Measurements from ENCODE around the gene NFYC. TPM values are rescaled to one million over a fixed set of nuclear protein-coding genes. Genes with fewer than 3 reads are reported as not detected.

Gene NFYC
- total and polyA plus RNA-seq, 2 experiments from 2014 or later: 23.7 to 28.3 TPM

DNA sequence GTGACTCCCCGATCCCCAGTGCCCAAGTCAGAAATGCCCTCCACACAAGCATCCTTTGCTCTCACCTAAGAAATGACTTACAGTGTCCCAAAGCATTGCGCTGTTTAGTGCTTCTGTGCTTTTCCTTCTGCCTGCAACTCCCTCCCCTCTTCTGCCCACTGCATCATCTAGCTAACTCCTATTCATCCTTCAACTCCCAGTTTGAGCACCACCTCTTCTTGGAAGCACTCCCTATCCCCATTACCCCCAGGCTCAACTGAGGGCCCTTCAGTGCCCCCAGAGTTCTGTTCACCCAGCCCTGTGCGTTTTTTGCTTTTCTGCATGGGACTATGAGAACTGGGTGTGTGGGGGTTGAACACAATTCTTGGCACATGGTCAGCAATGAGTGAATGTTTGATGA lies 102.1 kb downstream of the NFYC start:
- Histone ChIP-seq H3K79me2 (ENCODE audit: insufficient read depth) (no peaks in the 10 kb centered on the region), H3K4me2 (ENCODE audit: unreplicated experiment) (no peak overlapping the region), H3K9me2 (ENCODE audit: insufficient read depth) (no peaks in the 10 kb centered on the region), H2AFZ (no peak overlapping the region), H3K9ac (no peak overlapping the region), H3K27me3 (replicated peaks; ENCODE audit: insufficient read depth) (peaks cover 5% of the 10 kb centered on the region), H3K4me1 (ENCODE audit: insufficient read depth) (no peaks in the 10 kb centered on the region), H3K9me3 (ENCODE audit: low read depth) (no peaks in the 10 kb centered on the region), H3K4me3 (no peak overlapping the region), H4K20me1 (ENCODE audit: insufficient read depth) (no peaks in the 10 kb centered on the region), H3K36me3 (ENCODE audit: low read depth) (no peaks in the 10 kb centered on the region), H3K27ac (no peak overlapping the region), H3F3A (ENCODE audit: insufficient read depth) (no peaks in the 10 kb centered on the region)
- 65 to 66% methylated on average over 3 of the region's 3 CpGs for WGBS, 2 experiments (ENCODE audit: low coverage in 1 of 2, low lambda C conversion rate in 2 of 2, missing lambda C conversion rate in 2 of 2)
- in situ Hi-C loops (cut with MboI): no loop called here
- no peak for TF ChIP-seq EZH2 (IDR thresholded peaks at IDR 0.05; ENCODE audit: insufficient read depth, poor library complexity, severe bottlenecking)
- no peak for TF ChIP-seq EZH2phosphoT487 (IDR thresholded peaks at IDR 0.05; ENCODE audit: insufficient read depth, low read depth)
- no peak for DNase-seq

DNA sequence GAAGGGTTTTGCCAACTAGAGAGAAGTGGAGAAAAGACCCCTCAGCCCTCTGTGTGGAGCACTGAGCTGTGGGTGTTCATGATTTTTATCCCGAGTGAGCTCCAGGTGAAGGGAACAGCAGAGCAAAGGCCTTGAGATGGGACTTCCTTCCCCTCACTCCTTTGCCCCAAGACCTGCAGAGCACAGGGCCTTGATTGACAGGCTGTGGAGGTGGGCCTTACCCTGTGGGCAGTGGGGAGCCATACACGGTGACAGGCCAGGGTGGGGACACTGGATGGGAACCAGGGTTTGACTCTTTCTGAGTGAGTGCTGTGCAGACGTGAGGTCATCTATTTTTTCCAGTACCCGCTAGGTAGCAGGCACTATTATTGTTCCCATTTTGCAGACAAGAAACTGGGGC lies 102.5 kb downstream of the NFYC start:
- H3K9ac ChIP-seq: no peak overlapping the region
- 78 to 83% methylated on average over 4 of the region's 4 CpGs for WGBS, 2 experiments (ENCODE audit: low coverage in 1 of 2, low lambda C conversion rate in 2 of 2, missing lambda C conversion rate in 2 of 2)
- no peaks in the 10 kb centered on the region for H4K20me1 ChIP-seq (ENCODE audit: insufficient read depth)
- no peak overlapping the region for H3K27ac ChIP-seq
- H3K27me3 ChIP-seq (replicated peaks; ENCODE audit: insufficient read depth): peaks cover 5% of the 10 kb centered on the region
- no peaks in the 10 kb centered on the region for H3K9me2 ChIP-seq (ENCODE audit: insufficient read depth)
- in situ Hi-C loops (cut with MboI): no loop called here
- no peaks in the 10 kb centered on the region for H3K79me2 ChIP-seq (ENCODE audit: insufficient read depth)
- H3F3A ChIP-seq (ENCODE audit: insufficient read depth): no peaks in the 10 kb centered on the region
- no peak for DNase-seq
- H3K36me3 ChIP-seq (ENCODE audit: low read depth): no peaks in the 10 kb centered on the region
- H2AFZ ChIP-seq: no peak overlapping the region
- H3K9me3 ChIP-seq (ENCODE audit: low read depth): no peaks in the 10 kb centered on the region
- H3K4me3 ChIP-seq: no peak overlapping the region
- H3K4me1 ChIP-seq (ENCODE audit: insufficient read depth): no peaks in the 10 kb centered on the region
- H3K4me2 ChIP-seq (ENCODE audit: unreplicated experiment): no peak overlapping the region
- TF ChIP-seq EZH2phosphoT487 (IDR thresholded peaks at IDR 0.05; ENCODE audit: insufficient read depth, low read depth) (no peak), EZH2 (IDR thresholded peaks at IDR 0.05; ENCODE audit: insufficient read depth, poor library complexity, severe bottlenecking) (no peak)

DNA sequence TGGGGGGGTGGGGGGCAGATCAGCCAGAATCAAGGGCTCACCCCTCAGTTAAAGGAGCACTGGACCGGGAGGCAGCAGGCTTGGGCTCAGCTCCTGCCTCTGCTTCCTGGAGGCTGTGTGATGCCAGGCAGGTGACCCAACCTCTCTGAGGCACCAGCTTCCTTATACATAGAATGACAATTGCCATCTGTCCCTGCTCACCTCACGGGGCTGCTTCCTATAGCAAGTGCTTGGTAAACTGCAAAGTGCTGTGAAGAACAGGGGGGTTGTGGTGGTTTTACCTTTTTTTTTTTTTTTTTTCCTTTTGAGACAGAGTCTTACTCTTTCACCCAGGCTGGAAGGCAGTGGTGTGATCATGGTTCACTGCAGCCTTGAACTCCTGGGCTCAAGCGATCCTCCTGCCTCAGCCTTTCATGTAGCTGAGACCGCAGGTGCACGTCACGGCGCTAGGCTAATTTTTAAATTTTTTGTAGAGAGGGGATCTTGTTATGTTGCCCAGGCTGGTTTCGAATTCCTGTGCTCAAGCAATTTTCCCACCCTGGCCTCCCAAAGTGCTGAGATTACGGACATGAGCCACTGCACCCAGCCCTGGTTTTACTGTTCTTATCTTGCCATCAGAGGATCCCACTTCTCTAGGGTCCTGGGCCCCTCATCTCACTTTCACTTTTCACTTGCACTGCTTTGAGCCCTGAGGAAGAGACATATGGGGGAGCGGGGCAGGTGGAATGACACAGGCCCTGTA lies 103.6 kb downstream of the NFYC start:
- Histone ChIP-seq H3K27me3 (replicated peaks; ENCODE audit: insufficient read depth) (peaks cover 5% of the 10 kb centered on the region; the same call in 1 of the 2 replicates), H3K9ac (no peak overlapping the region), H3K79me2 (ENCODE audit: insufficient read depth) (no peaks in the 10 kb centered on the region), H3K9me3 (ENCODE audit: low read depth) (no peaks in the 10 kb centered on the region), H3K9me2 (ENCODE audit: insufficient read depth) (no peaks in the 10 kb centered on the region), H3K4me2 (ENCODE audit: unreplicated experiment) (no peak overlapping the region), H3K4me3 (no peak overlapping the region), H3K4me1 (ENCODE audit: insufficient read depth) (no peaks in the 10 kb centered on the region), H3F3A (ENCODE audit: insufficient read depth) (no peaks in the 10 kb centered on the region), H3K27ac (no peak overlapping the region), H2AFZ (no peak overlapping the region), H3K36me3 (ENCODE audit: low read depth) (no peaks in the 10 kb centered on the region), H4K20me1 (ENCODE audit: insufficient read depth) (no peaks in the 10 kb centered on the region)
- in situ Hi-C loops (cut with MboI): no loop called here
- no peak for DNase-seq
- 79 to 89% methylated on average over 10 of the region's 10 CpGs for WGBS, 2 experiments (ENCODE audit: low coverage in 1 of 2, low lambda C conversion rate in 2 of 2, missing lambda C conversion rate in 2 of 2)
- TF ChIP-seq EZH2 (IDR thresholded peaks at IDR 0.05; ENCODE audit: insufficient read depth, poor library complexity, severe bottlenecking): no peak
- TF ChIP-seq EZH2phosphoT487 (IDR thresholded peaks at IDR 0.05; ENCODE audit: insufficient read depth, low read depth): no peak

DNA sequence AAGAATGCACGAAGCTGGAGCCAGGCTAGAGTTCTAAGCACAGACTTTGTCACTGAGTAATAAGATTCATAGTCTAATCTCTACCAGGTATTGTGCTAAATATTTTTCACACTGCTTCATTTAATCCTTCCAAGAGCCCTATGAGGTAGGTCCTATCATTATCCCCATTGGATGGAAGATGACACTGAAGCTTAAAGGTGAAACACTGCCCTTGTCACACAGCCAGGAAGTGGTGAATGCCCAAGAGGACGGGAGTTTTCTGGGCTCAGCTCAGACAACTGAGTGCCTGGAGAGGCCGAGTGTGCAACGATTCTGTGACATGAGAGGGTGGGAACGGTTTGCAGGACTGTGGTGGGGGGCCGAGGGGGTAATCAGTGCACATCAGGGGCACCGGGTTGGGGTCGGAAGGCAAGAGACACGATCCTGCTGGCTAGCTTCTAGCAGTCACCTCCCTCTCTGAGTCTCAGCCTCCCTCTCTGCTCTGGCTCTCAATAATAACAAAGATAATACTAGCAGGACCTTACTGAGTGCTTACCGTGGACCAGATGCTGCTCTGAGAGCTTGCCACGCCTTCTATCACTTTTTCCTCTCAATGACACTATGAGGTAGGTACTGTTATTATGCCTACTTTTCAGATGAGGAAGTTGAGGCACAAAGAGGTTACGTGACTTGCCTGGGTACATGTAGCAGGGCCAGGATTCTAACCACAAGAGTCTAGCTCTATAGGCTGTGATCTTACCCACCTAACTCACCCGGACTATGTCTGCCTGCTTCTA lies 104.5 kb downstream of the NFYC start:
- no peaks in the 10 kb centered on the region for H3K36me3 ChIP-seq (ENCODE audit: low read depth)
- 0 out of 2 replicates have a peak, but pooled peaks cover 12% of the 10 kb centered on the region for H3K27me3 ChIP-seq (replicated peaks; ENCODE audit: insufficient read depth)
- H3K9ac ChIP-seq: no peak overlapping the region
- no peak overlapping the region for H3K27ac ChIP-seq
- TF ChIP-seq EZH2phosphoT487 (IDR thresholded peaks at IDR 0.05; ENCODE audit: insufficient read depth, low read depth) (no peak), EZH2 (IDR thresholded peaks at IDR 0.05; ENCODE audit: insufficient read depth, poor library complexity, severe bottlenecking) (no peak)
- H3K4me1 ChIP-seq (ENCODE audit: insufficient read depth): no peaks in the 10 kb centered on the region
- H3K9me3 ChIP-seq (ENCODE audit: low read depth): no peaks in the 10 kb centered on the region
- H3F3A ChIP-seq (ENCODE audit: insufficient read depth): no peaks in the 10 kb centered on the region
- 66 to 68% methylated on average over 13 of the region's 13 CpGs for WGBS, 2 experiments (ENCODE audit: low coverage in 1 of 2, low lambda C conversion rate in 2 of 2, missing lambda C conversion rate in 2 of 2)
- in situ Hi-C loops (cut with MboI): no loop called here
- no peak overlapping the region for H3K4me2 ChIP-seq (ENCODE audit: unreplicated experiment)
- DNase-seq: no peak
- H3K9me2 ChIP-seq (ENCODE audit: insufficient read depth): no peaks in the 10 kb centered on the region
- no peaks in the 10 kb centered on the region for H4K20me1 ChIP-seq (ENCODE audit: insufficient read depth)
- no peak overlapping the region for H2AFZ ChIP-seq
- no peaks in the 10 kb centered on the region for H3K79me2 ChIP-seq (ENCODE audit: insufficient read depth)
- H3K4me3 ChIP-seq: no peak overlapping the region
